Liver (tissue), 9 donors: ENCODE results near the gene RBM34. TPM values are rescaled to one million over a fixed set of nuclear protein-coding genes. Genes with fewer than 3 reads are reported as not detected.

Experiments
- DNase-seq: peaks from one replicate; pipeline ENCODE4 v3.0.0-alpha.2; 2017; ENCODE audit warnings: low spot score
- H3K27ac ChIP-seq, 2 donors: one replicate each; pipeline ENCODE4 v1.7.0; 2013; ENCODE audit warnings: inconsistent platforms in 2 of 2, low read length in 2 of 2, control low read depth in 1 of 2, low read depth in 1 of 2, mild to moderate bottlenecking in 1 of 2
- H3K27me3 ChIP-seq, 4 donors: one replicate each; pipeline versions ENCODE4 v1.6.1 to v1.7.0; 2013; ENCODE audit warnings: low read length in 3 of 4, inconsistent platforms in 1 of 4, mild to moderate bottlenecking in 1 of 4, moderate library complexity in 1 of 4; ENCODE audit not compliant: control insufficient read depth in 4 of 4, insufficient read depth in 4 of 4
- H3K36me3 ChIP-seq, 4 donors: one replicate each; pipeline versions ENCODE4 v1.6.1 to v1.7.0; 2013; ENCODE audit warnings: low read length in 3 of 4, mild to moderate bottlenecking in 3 of 4, low read depth in 1 of 4, moderate library complexity in 1 of 4; ENCODE audit not compliant: control insufficient read depth in 4 of 4, insufficient read depth in 3 of 4
- H3K4me1 ChIP-seq, 4 donors: one replicate each; pipeline versions ENCODE4 v1.6.1 to v1.7.0; 2013; ENCODE audit warnings: low read length in 3 of 4, mild to moderate bottlenecking in 3 of 4, moderate library complexity in 1 of 4; ENCODE audit not compliant: control insufficient read depth in 4 of 4, insufficient read depth in 4 of 4
- H3K4me3 ChIP-seq, 3 donors: one replicate each; pipeline versions ENCODE4 v1.6.1 to v1.7.0; 2013; ENCODE audit warnings: low read length in 3 of 3, control low read depth in 1 of 3, low read depth in 1 of 3, mild to moderate bottlenecking in 1 of 3
- H3K9ac ChIP-seq, 2 donors: one replicate each; pipeline ENCODE4 v1.7.0; 2013; ENCODE audit warnings: low read length in 2 of 2, mild to moderate bottlenecking in 2 of 2, moderate library complexity in 2 of 2, control low read depth in 1 of 2, low read depth in 1 of 2
- H3K9me3 ChIP-seq, 4 donors: one replicate each; pipeline versions ENCODE4 v1.6.1 to v1.7.0; 2013; ENCODE audit warnings: low read length in 3 of 4; ENCODE audit not compliant: control insufficient read depth in 4 of 4
- EGR1 ChIP-seq, 2 donors: IDR thresholded peaks; 2 replicates each; pipeline ENCODE4 v1.6.1; 2016 to 2018; ENCODE audit warnings: antibody characterized with exemption in 2 of 2, low read depth in 2 of 2
- FOXA1 ChIP-seq: IDR thresholded peaks from 2 replicates; pipeline ENCODE4 v1.6.1; 2016; ENCODE audit warnings: antibody characterized with exemption
- FOXA2 ChIP-seq: IDR thresholded peaks from 2 replicates; pipeline ENCODE4 v1.6.1; 2016; ENCODE audit warnings: antibody characterized with exemption
- GABPA ChIP-seq, 2 donors: IDR thresholded peaks in 1 of 2; conservative IDR thresholded peaks in 1 of 2; 2 replicates each; pipeline ENCODE4 v1.6.1; 2016; ENCODE audit warnings: antibody characterized with exemption in 2 of 2, mild to moderate bottlenecking in 1 of 2, moderate library complexity in 1 of 2
- HNF4A ChIP-seq, 2 donors: conservative IDR thresholded peaks; 2 replicates each; pipeline ENCODE4 v1.6.1; 2016; ENCODE audit warnings: antibody characterized with exemption in 2 of 2, mild to moderate bottlenecking in 2 of 2
- HNF4G ChIP-seq: IDR thresholded peaks from 2 replicates; pipeline ENCODE4 v1.6.1; 2016; ENCODE audit warnings: antibody characterized with exemption
- NR2F2 ChIP-seq: IDR thresholded peaks from 2 replicates; pipeline ENCODE4 v1.6.1; 2016; ENCODE audit warnings: antibody characterized with exemption
- RAD21 ChIP-seq, 2 donors: IDR thresholded peaks; 2 replicates each; pipeline ENCODE4 v1.6.1; 2016; ENCODE audit warnings: antibody characterized with exemption in 2 of 2, mild to moderate bottlenecking in 2 of 2
- RXRA ChIP-seq, 2 donors: IDR thresholded peaks; 2 replicates each; pipeline ENCODE4 v1.6.1; 2017 to 2018; ENCODE audit warnings: antibody characterized with exemption in 2 of 2, mild to moderate bottlenecking in 1 of 2
- SP1 ChIP-seq: IDR thresholded peaks from 2 replicates; pipeline ENCODE4 v1.6.1; 2018; ENCODE audit warnings: antibody characterized with exemption, mild to moderate bottlenecking
- TAF1 ChIP-seq: conservative IDR thresholded peaks from 2 replicates; pipeline ENCODE4 v1.6.1; 2016; ENCODE audit warnings: antibody characterized with exemption, mild to moderate bottlenecking
- YY1 ChIP-seq: IDR thresholded peaks from 2 replicates; pipeline ENCODE4 v1.6.1; 2016; ENCODE audit warnings: antibody characterized with exemption, mild to moderate bottlenecking
- ZBTB33 ChIP-seq: IDR thresholded peaks from 2 replicates; pipeline ENCODE4 v1.6.1; 2016; ENCODE audit warnings: antibody characterized with exemption
- WGBS: extraction: QIAGEN DNeasy Blood & Tissue Kit; methylation state at CpG from one replicate; pipeline ENCODE4 v1.1.7; 2013; 5-methylcytosine and 5-hydroxymethylcytosine counted together
- polyA plus RNA-seq, 2 donors: library from polyadenylated mRNA; stranded (reverse) in 1 of 2; unstranded in 1 of 2; fragments of 200-250 nt in 1 of 2; fragments of >200 nt in 1 of 2; fragmentation: Nextera tagmentation in 1 of 2; extraction: Ambion mirVana in 1 of 2; gene quantifications; one replicate each; pipeline versions ENCODE4 v1.2.1 to v1.2.3, GENCODE V29; 2013 to 2015
- total RNA-seq, 2 donors: library from RNA; depleted of rRNA; stranded (reverse); fragments of >200 nt; gene quantifications; one replicate each; pipeline ENCODE4 v1.2.3, GENCODE V29; 2014
- TF ChIP-seq, protein P1 (sequence below): IDR thresholded peaks from 2 replicates; pipeline ENCODE4 v1.6.1; 2016; ENCODE audit warnings: antibody characterized with exemption
- TF ChIP-seq, protein P2 (sequence below): IDR thresholded peaks from 2 replicates; pipeline ENCODE4 v1.6.1; 2016; ENCODE audit warnings: antibody characterized with exemption
- TF ChIP-seq, protein P3 (sequence below): fragments of 150-350 bp; IDR thresholded peaks from 2 replicates; pipeline ENCODE4 v1.5.1; 2017; ENCODE audit warnings: improper control_type of control experiment, low read depth, low read length; ENCODE audit not compliant: missing input control
- donor health status: healthy.
- donor health status: healthy.
- donor health status: healthy.
- donor health status: healthy.
- donor health status: healthy.

RBM34 gene
- total and polyA plus RNA-seq, 4 donors = 15.6 to 30.2 (median 18.8) TPM

GRCh38 chr1:235128456-235129328 is 32.4 kb downstream of the RBM34 start, which contains the start of gene TOMM20:
Gene TOMM20 (minus strand): TSS chr1:235128837. CDS start chr1:235128715, 122 bp downstream.
- DNase-seq = peak; percentile 93
- TF ChIP-seq ZBTB33 (peak; percentile 86), HNF4G (no peak), TAF1 (peak; percentile 66), RAD21 (IDR thresholded peaks at IDR 0.05) (peak in 1 of 2 donors; percentile 28), NR2F2 (no peak), HNF4A (conservative IDR thresholded peaks at IDR 0.05) (peak in 1 of 2 donors; percentile 24), FOXA2 (no peak), SP1 (peak; percentile 57), EGR1 (IDR thresholded peaks at IDR 0.05; ENCODE audit: low read depth in 2 of 2) (peak in 1 of 2 donors; percentile 86), YY1 (peak; percentile 92), GABPA (IDR thresholded peaks at IDR 0.05 in 1 of 2, conservative IDR thresholded peaks at IDR 0.05 in 1 of 2) (peak; percentile 73 to 94), RXRA (IDR thresholded peaks at IDR 0.05) (peak; percentile 57 to 65)
- TF ChIP-seq, protein P1, sequence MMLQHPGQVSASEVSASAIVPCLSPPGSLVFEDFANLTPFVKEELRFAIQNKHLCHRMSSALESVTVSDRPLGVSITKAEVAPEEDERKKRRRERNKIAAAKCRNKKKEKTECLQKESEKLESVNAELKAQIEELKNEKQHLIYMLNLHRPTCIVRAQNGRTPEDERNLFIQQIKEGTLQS = no peak
- TF ChIP-seq, protein P2, sequence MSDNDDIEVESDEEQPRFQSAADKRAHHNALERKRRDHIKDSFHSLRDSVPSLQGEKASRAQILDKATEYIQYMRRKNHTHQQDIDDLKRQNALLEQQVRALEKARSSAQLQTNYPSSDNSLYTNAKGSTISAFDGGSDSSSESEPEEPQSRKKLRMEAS = peak; percentile 85
- TF ChIP-seq, protein P3, sequence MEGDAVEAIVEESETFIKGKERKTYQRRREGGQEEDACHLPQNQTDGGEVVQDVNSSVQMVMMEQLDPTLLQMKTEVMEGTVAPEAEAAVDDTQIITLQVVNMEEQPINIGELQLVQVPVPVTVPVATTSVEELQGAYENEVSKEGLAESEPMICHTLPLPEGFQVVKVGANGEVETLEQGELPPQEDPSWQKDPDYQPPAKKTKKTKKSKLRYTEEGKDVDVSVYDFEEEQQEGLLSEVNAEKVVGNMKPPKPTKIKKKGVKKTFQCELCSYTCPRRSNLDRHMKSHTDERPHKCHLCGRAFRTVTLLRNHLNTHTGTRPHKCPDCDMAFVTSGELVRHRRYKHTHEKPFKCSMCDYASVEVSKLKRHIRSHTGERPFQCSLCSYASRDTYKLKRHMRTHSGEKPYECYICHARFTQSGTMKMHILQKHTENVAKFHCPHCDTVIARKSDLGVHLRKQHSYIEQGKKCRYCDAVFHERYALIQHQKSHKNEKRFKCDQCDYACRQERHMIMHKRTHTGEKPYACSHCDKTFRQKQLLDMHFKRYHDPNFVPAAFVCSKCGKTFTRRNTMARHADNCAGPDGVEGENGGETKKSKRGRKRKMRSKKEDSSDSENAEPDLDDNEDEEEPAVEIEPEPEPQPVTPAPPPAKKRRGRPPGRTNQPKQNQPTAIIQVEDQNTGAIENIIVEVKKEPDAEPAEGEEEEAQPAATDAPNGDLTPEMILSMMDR = peak; percentile 8
- Histone ChIP-seq H3K27ac (peak within 1 kb of the TSS; percentile 84 to 85), H3K9ac (peak within 1 kb of the TSS; percentile 94 to 96), H3K36me3 (peaks cover 0 to 8% (median under 1%) of the 10 kb centered on the region in 4 donors), H3K9me3 (no peaks in the 10 kb centered on the region), H3K27me3 (no peaks in the 10 kb centered on the region), H3K4me1 (peaks cover 2 to 17% (median 11%) of the 10 kb centered on the region in 4 donors), H3K4me3 (peak within 1 kb of the TSS; percentile 79 to 97 (median 96))
- WGBS = 1% methylated on average over 67 of the region's 67 CpGs

- DNase-seq = no peak
- Histone ChIP-seq H3K27ac (peak overlapping the region; percentile 84 to 85), H3K9me3 (no peaks in the 10 kb centered on the region), H3K27me3 (no peaks in the 10 kb centered on the region), H3K4me1 (peaks cover 2 to 17% (median 11%) of the 10 kb centered on the region in 4 donors), H3K36me3 (peaks cover 0 to 6% (median under 1%) of the 10 kb centered on the region in 4 donors), H3K9ac (peak overlapping the region; percentile 94 to 96), H3K4me3 (peak overlapping the region; percentile 79 to 97 (median 96))
- 3% methylated on average over 35 of the region's 35 CpGs for WGBS
- TF ChIP-seq HNF4G (no peak), RAD21 (IDR thresholded peaks at IDR 0.05) (no peak), FOXA1 (no peak), TAF1 (no peak), NR2F2 (no peak)
- TF ChIP-seq, protein P1 = no peak
Observed at GRCh38 chr1:235127732-235128455, 33.2 kb downstream of the RBM34 start.
